Measurements from ENCODE around the gene MAST4.
A peak's percentile ranks its signal among the peaks of the same experiment; 100 is the strongest.

Gene MAST4

GRCh38 chr5:66929995-66930394 is 333.8 kb downstream of the MAST4 start:
- CTCF ChIA-PET: interaction anchor here (0.5 to 0.6 kb wide), 2 partner anchors 123 to 1279 kb away, joined by 3 to 4 read pairs; no protein-coding TSS in a partner anchor
- no peak for TF ChIP-seq CTCF (conservative IDR thresholded peaks at IDR 0.05; ENCODE audit: low read depth)
- H3K27ac ChIP-seq: no peak overlapping the region
- no peak for DNase-seq (ENCODE audit: low spot score)
- POLR2A ChIA-PET (ENCODE audit: low non-redundant PET): no interaction called here

- ChIA-PET POLR2A (ENCODE audit: low non-redundant PET) (no interaction called here), CTCF (interaction anchor here (0.7 to 1.1 kb wide), 3 partner anchors 17 to 123 kb away, joined by 3 to 4 read pairs (median 3); no protein-coding TSS in a partner anchor)
- TF ChIP-seq CTCF (conservative IDR thresholded peaks at IDR 0.05; ENCODE audit: low read depth): no peak
- no peak overlapping the region for H3K27ac ChIP-seq
- no peak for DNase-seq (ENCODE audit: low spot score)
These were observed 335.5 kb downstream of the MAST4 start for GRCh38 chr5:66931651-66932050.

GRCh38 chr5:66932457-66932856 is 336.3 kb downstream of the MAST4 start:
- ChIA-PET POLR2A (ENCODE audit: low non-redundant PET) (no interaction called here), CTCF (interaction anchor here (0.7 to 1.1 kb wide), 3 partner anchors 16 to 103 kb away, joined by 3 read pairs; no protein-coding TSS in a partner anchor)
- no peak for DNase-seq (ENCODE audit: low spot score)
- TF ChIP-seq CTCF (conservative IDR thresholded peaks at IDR 0.05; ENCODE audit: low read depth): no peak
- H3K27ac ChIP-seq: no peak overlapping the region

- ChIA-PET POLR2A (ENCODE audit: low non-redundant PET) (no interaction called here), CTCF (interaction anchor here (0.6 to 1.1 kb wide), 3 partner anchors 104 to 1538 kb away, joined by 3 to 4 read pairs (median 3); no protein-coding TSS in a partner anchor)
- H3K27ac ChIP-seq: no peak overlapping the region
- TF ChIP-seq CTCF (conservative IDR thresholded peaks at IDR 0.05; ENCODE audit: low read depth): no peak
- peak; percentile 53 for DNase-seq (ENCODE audit: low spot score)
These were observed 336.9 kb downstream of the MAST4 start for GRCh38 chr5:66933066-66933465.

- POLR2A ChIA-PET (ENCODE audit: low non-redundant PET): no interaction called here
- CTCF ChIA-PET: no interaction called here
- no peak for DNase-seq (ENCODE audit: low spot score)
- TF ChIP-seq CTCF (conservative IDR thresholded peaks at IDR 0.05; ENCODE audit: low read depth): no peak
- H3K27ac ChIP-seq: no peak overlapping the region
These were observed 342.9 kb downstream of the MAST4 start for GRCh38 chr5:66939094-66939493.

GRCh38 chr5:66945389-66946349 is 349.5 kb downstream of the MAST4 start:
- POLR2A ChIA-PET (ENCODE audit: low non-redundant PET): no interaction called here
- no peak for TF ChIP-seq CTCF (conservative IDR thresholded peaks at IDR 0.05; ENCODE audit: low read depth)
- no peak for DNase-seq (ENCODE audit: low spot score)
- H3K27ac ChIP-seq: no peak overlapping the region
- CTCF ChIA-PET: no interaction called here

All from RWPE1 (cell line).